ENCODE results near the gene COMMD1.

- TF ChIP-seq, protein P1, sequence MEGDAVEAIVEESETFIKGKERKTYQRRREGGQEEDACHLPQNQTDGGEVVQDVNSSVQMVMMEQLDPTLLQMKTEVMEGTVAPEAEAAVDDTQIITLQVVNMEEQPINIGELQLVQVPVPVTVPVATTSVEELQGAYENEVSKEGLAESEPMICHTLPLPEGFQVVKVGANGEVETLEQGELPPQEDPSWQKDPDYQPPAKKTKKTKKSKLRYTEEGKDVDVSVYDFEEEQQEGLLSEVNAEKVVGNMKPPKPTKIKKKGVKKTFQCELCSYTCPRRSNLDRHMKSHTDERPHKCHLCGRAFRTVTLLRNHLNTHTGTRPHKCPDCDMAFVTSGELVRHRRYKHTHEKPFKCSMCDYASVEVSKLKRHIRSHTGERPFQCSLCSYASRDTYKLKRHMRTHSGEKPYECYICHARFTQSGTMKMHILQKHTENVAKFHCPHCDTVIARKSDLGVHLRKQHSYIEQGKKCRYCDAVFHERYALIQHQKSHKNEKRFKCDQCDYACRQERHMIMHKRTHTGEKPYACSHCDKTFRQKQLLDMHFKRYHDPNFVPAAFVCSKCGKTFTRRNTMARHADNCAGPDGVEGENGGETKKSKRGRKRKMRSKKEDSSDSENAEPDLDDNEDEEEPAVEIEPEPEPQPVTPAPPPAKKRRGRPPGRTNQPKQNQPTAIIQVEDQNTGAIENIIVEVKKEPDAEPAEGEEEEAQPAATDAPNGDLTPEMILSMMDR (IDR thresholded peaks at IDR 0.05), result no peak
- TF ChIP-seq SIN3A (IDR thresholded peaks at IDR 0.05; ENCODE audit: borderline replicate concordance, low read depth, low read length), result no peak
- no peak for TF ChIP-seq MXI1 (IDR thresholded peaks at IDR 0.05; ENCODE audit: low read depth, low read length)
- TF ChIP-seq, protein P2, sequence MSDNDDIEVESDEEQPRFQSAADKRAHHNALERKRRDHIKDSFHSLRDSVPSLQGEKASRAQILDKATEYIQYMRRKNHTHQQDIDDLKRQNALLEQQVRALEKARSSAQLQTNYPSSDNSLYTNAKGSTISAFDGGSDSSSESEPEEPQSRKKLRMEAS (IDR thresholded peaks at IDR 0.05; ENCODE audit: low read depth), result no peak
- TF ChIP-seq FOXM1 (IDR thresholded peaks at IDR 0.05; ENCODE audit: low read depth), result no peak
- TF ChIP-seq EP300 (IDR thresholded peaks at IDR 0.05; ENCODE audit: borderline replicate concordance in 1 of 2, low read depth in 1 of 2, low read length in 1 of 2), result no peak
- TF ChIP-seq RFX5 (IDR thresholded peaks at IDR 0.05; ENCODE audit: low read length), result no peak
- TF ChIP-seq USF1 (IDR thresholded peaks at IDR 0.05; ENCODE audit: borderline replicate concordance, low read depth), result no peak
- TF ChIP-seq IRF3 (IDR thresholded peaks at IDR 0.05; ENCODE audit: low read depth, low read length), result no peak
These were observed 258.4 kb downstream of the COMMD1 start for GRCh38 chr2:62163834-62164233.
